Panc1 (cell line): ENCODE measurements around the gene QSOX1. TPM values are rescaled to one million over a fixed set of nuclear protein-coding genes. Genes with fewer than 3 reads are reported as not detected.

Source experiments
- ATAC-seq: fragments of 200-7000 bp; cut with Tn5 transposase; 2 replicates; pipeline ENCODE4 v1.9.1; 2020; ENCODE audit warnings: mild to moderate bottlenecking, moderate library complexity
- BruUV-seq: library from RNA; stranded (reverse); fragments of 400-500 nt; replicated peaks from 2 replicates; lab custom pipeline; 2021; lab: Mats Ljungman, UMichigan
- CTCF ChIA-PET: fragments of 300-600 bp; sonication (Branson Sonifier 250); formaldehyde crosslinking; loops from one replicate; lab custom pipeline; 2022; ENCODE audit warnings: antibody characterized with exemption; lab: Charles Lee
- POLR2A ChIA-PET: fragments of 300-600 bp; sonication (Branson Sonifier 250); formaldehyde crosslinking; loops from one replicate; lab custom pipeline; 2022; ENCODE audit warnings: antibody characterized with exemption; lab: Charles Lee
- DNase-seq: peaks from one replicate; pipeline ENCODE4 v3.0.0-alpha.2; 2010; ENCODE audit warnings: low read depth, low spot score
- H3K27ac ChIP-seq: 2 replicates; pipeline ENCODE4 v1.5.1; 2011; ENCODE audit warnings: mild to moderate bottlenecking, low read length, inconsistent platforms
- H3K27me3 ChIP-seq: fragments of 200-500 bp; sonication (Bioruptor generic); 2 replicates; pipeline ENCODE4 v1.6.0; 2014; ENCODE audit warnings: low read length, inconsistent platforms; ENCODE audit not compliant: control insufficient read depth, insufficient read depth
- H3K36me3 ChIP-seq: fragments of 200-500 bp; sonication (Bioruptor generic); 2 replicates; pipeline ENCODE4 v1.5.1; 2014; ENCODE audit warnings: inconsistent platforms, mild to moderate bottlenecking, low read length, moderate library complexity; ENCODE audit not compliant: control insufficient read depth, insufficient read depth
- H3K4me1 ChIP-seq: 2 replicates; pipeline ENCODE4 v1.5.1; 2011; ENCODE audit warnings: inconsistent platforms, mild to moderate bottlenecking, low read length, moderate library complexity; ENCODE audit not compliant: control insufficient read depth, insufficient read depth
- H3K4me3 ChIP-seq, 2 experiments: 2 replicates each; pipeline ENCODE4 v1.5.1; 2011 to 2012; ENCODE audit warnings: low read depth in 2 of 2, low read length in 2 of 2, mild to moderate bottlenecking in 2 of 2, inconsistent platforms in 1 of 2, moderate library complexity in 1 of 2
- H3K9me3 ChIP-seq: fragments of 200-500 bp; sonication (Bioruptor generic); 2 replicates; pipeline ENCODE4 v1.5.1; 2014; ENCODE audit warnings: low read depth, mild to moderate bottlenecking, inconsistent platforms, low read length, moderate library complexity; ENCODE audit not compliant: control insufficient read depth, insufficient read depth
- CTCF ChIP-seq: fragments of 450-650 bp; IDR thresholded peaks from 2 replicates; pipeline ENCODE4 v1.5.1; 2017; ENCODE audit warnings: mild to moderate bottlenecking
- POLR2AphosphoS5 ChIP-seq: IDR thresholded peaks from 2 replicates; pipeline ENCODE4 v1.6.1; 2012; ENCODE audit warnings: mild to moderate bottlenecking, low read depth, low read length, moderate library complexity
- REST ChIP-seq, 2 experiments: IDR thresholded peaks; 2 replicates each; pipeline ENCODE4 v1.6.1; 2011 to 2012; ENCODE audit warnings: low read depth in 2 of 2, control low read depth in 1 of 2, low read length in 1 of 2, mild to moderate bottlenecking in 1 of 2, moderate library complexity in 1 of 2; ENCODE audit not compliant: insufficient read depth in 1 of 2
- SIN3A ChIP-seq: IDR thresholded peaks from 2 replicates; pipeline ENCODE4 v1.6.1; 2012; ENCODE audit warnings: low read depth, mild to moderate bottlenecking, low read length, moderate library complexity, borderline replicate concordance; ENCODE audit not compliant: insufficient read depth
- TCF7L2 ChIP-seq: IDR thresholded peaks from 2 replicates; pipeline ENCODE4 v1.6.1; 2011; ENCODE audit warnings: mild to moderate bottlenecking, low read depth, low read length, inconsistent platforms
- in situ Hi-C: cut with HindIII; loops from 2 replicates; pipeline ENCODE4 v1.10.0; 2016; ENCODE audit warnings: low sequenced_read_pairs, low pct_unique_long_range_greater_than_20kb
- intact Hi-C: fragments of 100-400 bp; cut with micrococcal nuclease; formaldehyde crosslinking; loops from one replicate; pipeline ENCODE4 v1.10.0; 2022; ENCODE audit not compliant: unreplicated experiment
- total RNA-seq: library from RNA; stranded (reverse); gene quantifications from one replicate; pipeline ENCODE4 v1.2.1, GENCODE V29; 2021; ENCODE audit not compliant: unreplicated experiment

QSOX1 gene
- total RNA-seq, 1 experiment from 2014 or later = 152 TPM

GRCh38 chr1:180119837-180120236, 34.8 kb upstream of the QSOX1 start:
- Histone ChIP-seq H3K4me3 (no peak overlapping the region), H3K4me1 (0 out of 2 replicates have a peak, but pooled peaks cover 3% of the 10 kb centered on the region), H3K36me3 (no peaks in the 10 kb centered on the region), H3K27me3 (no peaks in the 10 kb centered on the region), H3K27ac (no peak overlapping the region), H3K9me3 (no peaks in the 10 kb centered on the region)
- ChIA-PET CTCF (no interaction called here), POLR2A (no interaction called here)
- no TSS peak for BruUV-seq
- no peak for DNase-seq
- TF ChIP-seq REST (IDR thresholded peaks at IDR 0.05; ENCODE audit: insufficient read depth in 1 of 2, low read depth in 2 of 2, low read length in 1 of 2) (no peak), SIN3A (no peak), POLR2AphosphoS5 (no peak), CTCF (no peak), TCF7L2 (no peak)
- no peak for ATAC-seq
- in situ Hi-C loops (no loop called here), intact Hi-C loops (no loop called here)

GRCh38 chr1:180123463-180123936, 31.2 kb upstream of the QSOX1 start:
- H3K27ac ChIP-seq = no peak overlapping the region

More at GRCh38 chr1:180123463-180123936, 31.2 kb upstream of the QSOX1 start:
- Histone ChIP-seq H3K4me1 (peaks cover 9% of the 10 kb centered on the region), H3K27me3 (no peaks in the 10 kb centered on the region), H3K9me3 (no peaks in the 10 kb centered on the region), H3K4me3 (no peak overlapping the region), H3K36me3 (no peaks in the 10 kb centered on the region)
- no TSS peak for BruUV-seq
- POLR2A ChIA-PET = no interaction called here
- ATAC-seq (no peak), DNase-seq (no peak)
- CTCF ChIA-PET = no interaction called here
- intact Hi-C loops (no loop called here), in situ Hi-C loops (no loop called here)
- TF ChIP-seq POLR2AphosphoS5 (no peak), SIN3A (no peak), CTCF (no peak), REST (IDR thresholded peaks at IDR 0.05; ENCODE audit: insufficient read depth in 1 of 2, low read depth in 2 of 2, low read length in 1 of 2) (no peak), TCF7L2 (no peak)
